B cell (primary cell): ENCODE data around the gene TFPI2. TPM values are rescaled to one million over a fixed set of nuclear protein-coding genes. Genes with fewer than 3 reads are reported as not detected.

Source experiments
- ATAC-seq: fragments of 200-7000 bp; cut with Tn5 transposase; one replicate; pipeline ENCODE4 v1.10.0; 2021; ENCODE audit warnings: low read depth, mild to moderate bottlenecking, moderate number of reproducible peaks, moderate library complexity
- CTCF ChIA-PET: fragments of 350-600 bp; sonication (Branson Sonifier 250); formaldehyde crosslinking; loops from one replicate; lab custom pipeline; 2021; ENCODE audit warnings: antibody characterized with exemption, inconsistent platforms; lab: Charles Lee
- POLR2A ChIA-PET: fragments of 350-600 bp; sonication (Branson Sonifier 250); formaldehyde crosslinking; loops from one replicate; lab custom pipeline; 2021; ENCODE audit warnings: antibody characterized with exemption; lab: Charles Lee
- DNase-seq: peaks from one replicate; pipeline ENCODE4 v3.0.0; 2013
- H2AFZ ChIP-seq: 2 replicates; pipeline ENCODE4 v1.6.1; 2012; ENCODE audit warnings: mild to moderate bottlenecking, low read depth, low read length; ENCODE audit not compliant: insufficient read depth, poor library complexity, severe bottlenecking
- H3K27ac ChIP-seq, 2 donors: 1 replicate in 1 of 2; 2 replicates in 1 of 2; pipeline ENCODE4 v1.5.1; 2012 to 2013; ENCODE audit warnings: low read length in 2 of 2, mild to moderate bottlenecking in 2 of 2, moderate library complexity in 1 of 2
- H3K27me3 ChIP-seq, 4 experiments: fragments of 200-600 bp in 1 of 4; sonication (generic) in 1 of 4; replicated peaks in 1 of 4; 1 replicate in 2 of 4; 2 replicates in 2 of 4; pipeline versions ENCODE4 v1.6.1 to v1.7.0; 2013 to 2016; ENCODE audit warnings: low read length in 3 of 4, mild to moderate bottlenecking in 2 of 4, mixed read lengths in 1 of 4, moderate library complexity in 1 of 4; ENCODE audit not compliant: insufficient read depth in 4 of 4, control insufficient read depth in 3 of 4; ENCODE audit errors: control extremely low read depth in 1 of 4
- H3K36me3 ChIP-seq, 2 experiments: replicated peaks in 1 of 2; 1 replicate in 1 of 2; 2 replicates in 1 of 2; pipeline versions ENCODE4 v1.6.1 to v1.7.1; 2013; ENCODE audit warnings: low read length in 1 of 2; ENCODE audit not compliant: insufficient read depth in 2 of 2, control insufficient read depth in 1 of 2; ENCODE audit errors: control extremely low read depth in 1 of 2, extremely low read depth in 1 of 2
- H3K4me1 ChIP-seq, 2 donors: fragments of 200-600 bp in 1 of 2; sonication (generic) in 1 of 2; 1 replicate in 1 of 2; 2 replicates in 1 of 2; pipeline versions ENCODE4 v1.5.1 to v1.6.1; 2013 to 2017; ENCODE audit warnings: low read length in 2 of 2; ENCODE audit not compliant: control insufficient read depth in 2 of 2, insufficient read depth in 2 of 2
- H3K4me2 ChIP-seq: replicated peaks from 2 replicates; pipeline ENCODE3; 2012; ENCODE audit warnings: mild to moderate bottlenecking, low read depth, low read length; ENCODE audit not compliant: poor library complexity, severe bottlenecking
- H3K4me3 ChIP-seq, 5 experiments: fragments of 200-600 bp in 1 of 5; sonication (generic) in 1 of 5; 1 replicate in 3 of 5; 2 replicates in 2 of 5; pipeline versions ENCODE4 v1.5.1 to v1.7.0; 2011 to 2016; ENCODE audit warnings: low read length in 4 of 5, mild to moderate bottlenecking in 4 of 5, low read depth in 2 of 5, control low read depth in 1 of 5, moderate library complexity in 1 of 5; ENCODE audit not compliant: insufficient read depth in 1 of 5; ENCODE audit errors: control extremely low read depth in 1 of 5, extremely low read depth in 1 of 5
- H3K79me2 ChIP-seq: fragments of 200-600 bp; sonication (generic); one replicate; pipeline ENCODE4 v1.6.0; 2016; ENCODE audit warnings: low read length; ENCODE audit not compliant: control insufficient read depth, insufficient read depth
- H3K9ac ChIP-seq: fragments of 200-600 bp; sonication (generic); 2 replicates; pipeline ENCODE4 v1.6.1; 2017; ENCODE audit warnings: mild to moderate bottlenecking, low read length, moderate library complexity
- H3K9me3 ChIP-seq, 3 donors: one replicate each; pipeline versions ENCODE4 v1.6.1 to v1.7.1; 2013; ENCODE audit warnings: low read length in 2 of 3; ENCODE audit not compliant: control insufficient read depth in 2 of 3, insufficient read depth in 1 of 3; ENCODE audit errors: control extremely low read depth in 1 of 3
- H4K20me1 ChIP-seq: 2 replicates; pipeline ENCODE4 v1.6.0; 2012; ENCODE audit warnings: mild to moderate bottlenecking, low read length; ENCODE audit not compliant: insufficient read depth, control insufficient read depth, poor library complexity, severe bottlenecking
- H3K27ac Mint-ChIP-seq: one replicate; pipeline ENCODE4 v1.8.0; 2021; ENCODE audit warnings: mixed read lengths
- H3K27me3 Mint-ChIP-seq: one replicate; pipeline ENCODE4 v1.8.0; 2021; ENCODE audit warnings: mixed read lengths
- H3K4me1 Mint-ChIP-seq: one replicate; pipeline ENCODE4 v1.8.0; 2021; ENCODE audit warnings: mixed read lengths
- H3K4me3 Mint-ChIP-seq: one replicate; pipeline ENCODE4 v1.8.0; 2021; ENCODE audit warnings: mixed read lengths
- H3K9me3 Mint-ChIP-seq: one replicate; pipeline ENCODE4 v1.8.0; 2022; ENCODE audit warnings: mixed read lengths; ENCODE audit not compliant: insufficient read depth
- CTCF ChIP-seq: fragments of 200-600 bp; IDR thresholded peaks from one replicate; pipeline ENCODE4 v1.8.0; 2022; ENCODE audit warnings: antibody characterized with exemption, mild to moderate bottlenecking
- EZH2 ChIP-seq: IDR thresholded peaks from 2 replicates; pipeline ENCODE4 v1.6.1; 2012; ENCODE audit warnings: borderline replicate concordance, low read depth, mild to moderate bottlenecking, moderate library complexity, low read length; ENCODE audit not compliant: insufficient read depth, poor library complexity, severe bottlenecking
- WGBS: methylation state at CpG from one replicate; pipeline ENCODE4 v1.1.5; 2013; ENCODE audit warnings: missing lambda C conversion rate; ENCODE audit not compliant: insufficient coverage; 5-methylcytosine and 5-hydroxymethylcytosine counted together
- intact Hi-C: fragments of 100-400 bp; cut with micrococcal nuclease; formaldehyde crosslinking; loops from one replicate; pipeline ENCODE4 v1.10.0; 2022
- polyA plus RNA-seq: library from polyadenylated mRNA; depleted of rRNA; stranded (reverse); fragments of >200 nt; gene quantifications from 2 replicates; pipeline ENCODE4 v1.2.3, GENCODE V29; 2012
- total RNA-seq, 2 donors: library from RNA; stranded (reverse); fragments of 120-200 nt in 1 of 2; gene quantifications; 1 replicate in 1 of 2; 2 replicates in 1 of 2; pipeline versions ENCODE4 v1.2.3 to v1.2.4, GENCODE V29; 2013 to 2022

Gene TFPI2
- total and polyA plus RNA-seq, 2 donors (not counting 1 experiment from before 2014, with no cell fraction given), result 0.21 to 0.96 TPM

DNA sequence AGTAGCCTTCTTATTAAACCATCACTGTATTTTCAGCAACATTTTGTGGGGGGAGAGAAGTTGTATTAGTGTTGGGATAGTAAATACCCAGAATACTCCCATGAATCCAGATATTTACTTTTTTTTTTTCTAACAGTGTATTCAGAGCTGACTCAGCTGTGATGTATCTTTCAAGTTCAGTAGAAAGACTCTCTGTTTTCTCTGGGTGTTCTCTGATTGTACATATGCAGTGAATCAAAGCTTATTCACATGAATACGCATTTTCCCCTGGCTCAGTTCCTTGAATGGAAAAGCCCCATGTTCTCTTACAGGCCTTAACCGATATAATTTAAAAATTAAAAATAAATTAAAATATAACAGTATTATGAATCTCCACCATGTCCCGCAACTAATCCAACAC is 1.3 kb downstream of the TFPI2 start:
- H3K9me3 ChIP-seq, result peaks cover 0 to 10% (median 0%) of the 10 kb centered on the region in 3 donors
- H3K27ac Mint-ChIP-seq, result no peak overlapping the region
- H3K4me1 Mint-ChIP-seq, result peaks cover 15% of the 10 kb centered on the region
- DNase-seq (no peak), ATAC-seq (no peak)
- H3K4me3 Mint-ChIP-seq, result peak overlapping the region; percentile 94
- POLR2A ChIA-PET, result no interaction called here
- peaks cover 63% of the 10 kb centered on the region for H3K27me3 Mint-ChIP-seq
- no peaks in the 10 kb centered on the region for H4K20me1 ChIP-seq
- H2AFZ ChIP-seq, result no peak overlapping the region
- no peaks in the 10 kb centered on the region for H3K36me3 ChIP-seq
- H3K27ac ChIP-seq, result no peak overlapping the region
- CTCF ChIA-PET, result interaction anchor here (3.1 kb wide), 1 partner anchor 199 kb away, joined by 10 read pairs; no protein-coding TSS in a partner anchor
- intact Hi-C loops, result no loop called here
- H3K9ac ChIP-seq, result no peak overlapping the region
- TF ChIP-seq EZH2 (no peak), CTCF (no peak)
- peaks cover 0 to 34% (median 25%) of the 10 kb centered on the region in 4 experiments for H3K27me3 ChIP-seq
- no peaks in the 10 kb centered on the region for H3K79me2 ChIP-seq
- H3K4me3 ChIP-seq, result no peak overlapping the region
- H3K4me2 ChIP-seq, result no peak overlapping the region
- WGBS, result no CpG with 5 or more reads among the region's 3 CpGs
- peaks cover 14% of the 10 kb centered on the region in 2 donors for H3K4me1 ChIP-seq
- H3K9me3 Mint-ChIP-seq, result no peaks in the 10 kb centered on the region

DNA sequence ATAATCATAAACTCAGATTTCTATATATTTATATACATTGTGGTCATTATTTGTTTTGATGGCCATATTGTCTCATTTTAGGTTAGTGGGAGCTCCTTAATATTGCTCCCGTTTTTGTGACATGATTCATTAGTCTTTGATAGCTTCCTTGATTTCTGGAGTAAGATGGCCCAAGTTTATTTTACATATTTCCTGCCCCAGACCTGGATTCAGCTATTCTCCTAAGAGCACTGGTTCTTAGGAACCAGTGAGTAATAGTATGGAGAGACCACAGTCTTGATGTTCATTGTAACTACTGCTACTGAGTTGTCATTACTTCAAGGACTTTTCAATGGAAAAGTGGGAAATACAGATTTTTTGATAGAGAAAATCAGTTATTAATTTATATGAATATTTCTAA is 6.0 kb downstream of the TFPI2 start:
- H3K27ac ChIP-seq, result no peak overlapping the region
- H3K79me2 ChIP-seq, result no peaks in the 10 kb centered on the region
- ChIA-PET CTCF (interaction anchor here (1.8 kb wide), 1 partner anchor 18 kb away, joined by 3 read pairs; no protein-coding TSS in a partner anchor), POLR2A (no interaction called here)
- Mint-ChIP-seq H3K4me3 (no peak overlapping the region), H3K27me3 (peaks cover 30% of the 10 kb centered on the region), H3K9me3 (no peaks in the 10 kb centered on the region), H3K27ac (no peak overlapping the region), H3K4me1 (peaks cover under 1% of the 10 kb centered on the region)
- H4K20me1 ChIP-seq, result no peaks in the 10 kb centered on the region
- no peak overlapping the region for H3K4me2 ChIP-seq
- no CpG with 5 or more reads among the region's 1 CpG for WGBS
- H3K4me3 ChIP-seq, result no peak overlapping the region
- TF ChIP-seq CTCF, result no peak
- no peak for TF ChIP-seq EZH2
- no peak overlapping the region for H2AFZ ChIP-seq
- H3K9ac ChIP-seq, result no peak overlapping the region
- H3K36me3 ChIP-seq, result no peaks in the 10 kb centered on the region
- H3K27me3 ChIP-seq, result peaks cover 0 to 10% (median 7%) of the 10 kb centered on the region in 4 experiments
- no peaks in the 10 kb centered on the region for H3K4me1 ChIP-seq
- ATAC-seq, result no peak
- DNase-seq, result no peak
- no peaks in the 10 kb centered on the region for H3K9me3 ChIP-seq
- intact Hi-C loops, result loop anchor here (5.0 kb wide), 1 partner anchor 338 kb away; no protein-coding TSS in a partner anchor
